ENCODE results near the gene UGT1A3. TPM values are rescaled to one million over a fixed set of nuclear protein-coding genes. Genes with fewer than 3 reads are reported as not detected.

Gene UGT1A3
- total and polyA plus RNA-seq, 7 experiments from 2014 or later, result not detected

DNA sequence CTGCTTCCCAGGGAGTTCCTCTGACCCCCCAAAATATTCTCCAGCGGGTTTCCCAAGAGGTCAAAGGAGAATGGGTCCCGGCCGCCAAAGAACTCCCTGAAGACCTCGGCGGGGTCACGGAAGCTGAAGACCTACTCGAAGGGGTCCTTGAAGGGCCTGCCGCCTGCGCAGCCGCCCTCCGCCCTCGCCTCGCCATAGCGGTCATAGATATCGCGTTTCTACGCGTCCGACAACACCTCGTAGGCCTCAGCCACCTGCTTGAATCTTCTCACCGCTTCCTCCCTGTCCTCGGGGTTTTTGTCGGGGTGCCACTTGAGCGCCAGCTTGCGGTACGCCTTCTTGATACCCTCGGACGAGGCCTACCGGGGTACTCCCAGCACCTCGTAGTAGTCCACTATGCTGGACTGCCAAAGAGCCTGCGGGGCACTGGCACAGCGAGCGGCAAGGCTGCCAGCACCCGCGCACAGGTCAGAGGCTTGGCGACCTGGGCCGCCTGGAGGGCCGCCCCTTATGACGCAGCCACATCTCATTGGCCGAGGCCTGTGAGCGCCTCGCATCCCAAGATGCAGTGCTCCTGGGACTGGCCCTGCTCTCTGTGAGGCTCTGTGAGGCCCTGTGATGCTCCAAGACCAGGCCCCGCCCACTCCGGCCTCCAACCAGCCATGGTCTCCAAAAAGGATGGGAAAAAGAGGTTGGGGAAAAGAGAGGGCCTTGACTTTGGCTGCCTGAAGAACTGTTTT lies 26.2 kb downstream of the UGT1A3 start:
- Histone ChIP-seq H3K9me3 (ENCODE audit: control insufficient read depth in 2 of 3, low read length in 3 of 3) (peaks cover 0 to 8% (median 0%) of the 10 kb centered on the region in 3 experiments), H3K4me3 (ENCODE audit: low read length) (no peak overlapping the region), H3K36me3 (ENCODE audit: control insufficient read depth in 2 of 3, insufficient read depth in 3 of 3, low read length in 3 of 3) (no peaks in the 10 kb centered on the region), H3K27ac (ENCODE audit: low read depth, low read length) (no peak overlapping the region), H3K27me3 (ENCODE audit: control insufficient read depth in 2 of 2, insufficient read depth in 2 of 2, low read length in 2 of 2) (no peaks in the 10 kb centered on the region), H3K4me1 (ENCODE audit: control insufficient read depth in 2 of 2, insufficient read depth in 2 of 2, low read length in 2 of 2) (no peaks in the 10 kb centered on the region)
- Mint-ChIP-seq H3K27ac (no peak overlapping the region), H3K9me3 (peaks cover 6 to 26% (median 13%) of the 10 kb centered on the region in 11 donors), H3K27me3 (peaks cover 0 to 12% (median 7%) of the 10 kb centered on the region in 5 donors), H3K36me3 (peaks cover 0 to 2% (median 0%) of the 10 kb centered on the region in 5 donors), H3K4me3 (no peak overlapping the region), H3K4me1 (no peaks in the 10 kb centered on the region)
- ChIA-PET CTCF (no interaction called here), POLR2A (no interaction called here)
- DNase-seq (no peak), ATAC-seq (no peak)
- intact Hi-C loops (cut with micrococcal nuclease), result no loop called here

DNA sequence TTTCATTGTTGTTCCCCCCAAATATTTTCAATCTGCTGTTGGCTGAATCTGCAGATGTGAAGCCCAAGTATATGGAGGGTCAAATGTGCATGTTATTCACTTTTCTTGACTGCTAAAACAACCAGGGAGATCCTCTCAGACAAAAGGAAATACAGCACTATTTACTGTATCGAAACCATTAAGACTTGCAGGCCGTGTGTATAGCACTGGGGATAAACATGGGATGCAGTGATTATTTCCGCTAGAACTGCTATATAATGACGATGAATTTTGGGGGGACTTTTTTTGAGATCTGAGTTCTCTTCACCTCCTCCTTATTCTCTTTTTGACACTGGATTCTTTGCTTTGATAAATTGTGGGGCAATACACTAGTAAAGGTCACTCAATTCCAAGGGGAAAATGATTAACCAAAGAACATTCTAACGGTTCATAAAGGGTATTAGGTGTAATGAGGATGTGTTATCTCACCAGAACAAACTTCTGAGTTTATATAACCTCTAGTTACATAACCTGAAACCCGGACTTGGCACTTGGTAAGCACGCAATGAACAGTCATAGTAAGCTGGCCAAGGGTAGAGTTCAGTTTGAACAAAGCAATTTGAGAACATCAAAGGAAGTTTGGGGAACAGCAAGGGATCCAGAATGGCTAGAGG lies 27.7 kb downstream of the UGT1A3 start:
- Histone ChIP-seq H3K4me1 (ENCODE audit: control insufficient read depth in 2 of 2, insufficient read depth in 2 of 2, low read length in 2 of 2) (no peaks in the 10 kb centered on the region), H3K27me3 (ENCODE audit: control insufficient read depth in 2 of 2, insufficient read depth in 2 of 2, low read length in 2 of 2) (no peaks in the 10 kb centered on the region), H3K4me3 (ENCODE audit: low read length) (no peak overlapping the region), H3K9me3 (ENCODE audit: control insufficient read depth in 2 of 3, low read length in 3 of 3) (no peaks in the 10 kb centered on the region), H3K36me3 (ENCODE audit: control insufficient read depth in 2 of 3, insufficient read depth in 3 of 3, low read length in 3 of 3) (no peaks in the 10 kb centered on the region), H3K27ac (ENCODE audit: low read depth, low read length) (no peak overlapping the region)
- Mint-ChIP-seq H3K27ac (no peak overlapping the region), H3K27me3 (peaks cover 0 to 12% (median 4%) of the 10 kb centered on the region in 5 donors), H3K9me3 (peaks cover 1 to 11% (median 4%) of the 10 kb centered on the region in 11 donors), H3K4me3 (no peak overlapping the region), H3K36me3 (no peaks in the 10 kb centered on the region), H3K4me1 (no peaks in the 10 kb centered on the region)
- ChIA-PET CTCF (no interaction called here), POLR2A (no interaction called here)
- DNase-seq (no peak), ATAC-seq (no peak)
- intact Hi-C loops (cut with micrococcal nuclease), result no loop called here

DNA sequence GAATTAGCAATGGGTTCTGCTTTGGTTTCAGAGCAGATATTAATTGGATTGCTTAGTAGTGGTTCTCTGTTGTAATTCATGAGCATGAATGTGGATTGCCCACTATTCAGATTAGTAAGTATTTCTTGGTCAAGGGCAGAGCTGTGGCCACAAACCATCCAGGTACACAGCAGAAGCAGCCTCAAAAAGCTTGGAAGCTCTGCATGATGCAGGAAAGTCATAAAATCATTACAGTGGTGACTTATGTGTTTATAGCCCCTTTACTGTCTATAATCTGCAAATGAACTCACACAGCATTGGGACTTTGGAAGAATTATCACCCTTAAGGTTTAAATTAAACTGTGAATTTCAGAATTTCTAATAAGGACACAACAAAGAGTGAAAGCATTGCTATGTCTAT lies 29.3 kb downstream of the UGT1A3 start:
- H3K4me1 ChIP-seq (ENCODE audit: control insufficient read depth in 2 of 2, insufficient read depth in 2 of 2, low read length in 2 of 2), result no peaks in the 10 kb centered on the region
- intact Hi-C loops (cut with micrococcal nuclease), result no loop called here
- H3K36me3 ChIP-seq (ENCODE audit: control insufficient read depth in 2 of 3, insufficient read depth in 3 of 3, low read length in 3 of 3), result no peaks in the 10 kb centered on the region
- ATAC-seq, result no peak
- no peak overlapping the region for H3K27ac ChIP-seq (ENCODE audit: low read depth, low read length)
- Mint-ChIP-seq H3K36me3 (no peaks in the 10 kb centered on the region), H3K27me3 (peaks cover 0 to 9% (median 2%) of the 10 kb centered on the region in 5 donors), H3K27ac (no peak overlapping the region), H3K4me1 (no peaks in the 10 kb centered on the region), H3K9me3 (peaks cover 0 to 3% (median 0%) of the 10 kb centered on the region in 11 donors), H3K4me3 (no peak overlapping the region)
- no peaks in the 10 kb centered on the region for H3K9me3 ChIP-seq (ENCODE audit: control insufficient read depth in 2 of 3, low read length in 3 of 3)
- no peak overlapping the region for H3K4me3 ChIP-seq (ENCODE audit: low read length)
- H3K27me3 ChIP-seq (ENCODE audit: control insufficient read depth in 2 of 2, insufficient read depth in 2 of 2, low read length in 2 of 2), result no peaks in the 10 kb centered on the region
- no peak for DNase-seq
- POLR2A ChIA-PET, result no interaction called here
- CTCF ChIA-PET, result no interaction called here

DNA sequence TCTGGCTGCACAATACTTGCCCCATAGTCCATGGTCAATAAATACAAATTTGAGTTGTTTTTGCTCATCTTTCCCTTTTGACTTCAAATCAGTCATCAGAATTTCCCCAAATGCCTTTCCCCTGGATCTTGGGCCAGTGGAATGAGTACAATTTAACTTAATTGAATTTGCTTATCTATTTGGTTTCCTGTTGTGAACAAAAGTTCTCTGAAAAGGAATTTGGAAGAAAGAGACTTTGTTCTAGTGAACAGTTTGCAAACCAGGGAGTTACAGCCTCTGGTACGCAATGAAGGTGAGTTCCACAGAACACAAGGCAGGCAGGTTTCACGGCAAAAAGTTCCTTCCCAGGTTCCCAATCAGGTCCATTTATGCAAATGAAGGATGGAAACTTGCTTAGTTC lies 30.0 kb downstream of the UGT1A3 start:
- Mint-ChIP-seq H3K4me3 (no peak overlapping the region), H3K9me3 (peaks cover 0 to 3% (median 0%) of the 10 kb centered on the region in 11 donors), H3K4me1 (no peaks in the 10 kb centered on the region), H3K27ac (no peak overlapping the region), H3K27me3 (peaks cover 3 to 16% (median 7%) of the 10 kb centered on the region in 5 donors), H3K36me3 (no peaks in the 10 kb centered on the region)
- DNase-seq, result no peak
- Histone ChIP-seq H3K4me3 (ENCODE audit: low read length) (no peak overlapping the region), H3K27ac (ENCODE audit: low read depth, low read length) (no peak overlapping the region), H3K9me3 (ENCODE audit: control insufficient read depth in 2 of 3, low read length in 3 of 3) (no peaks in the 10 kb centered on the region), H3K27me3 (ENCODE audit: control insufficient read depth in 2 of 2, insufficient read depth in 2 of 2, low read length in 2 of 2) (no peaks in the 10 kb centered on the region), H3K36me3 (ENCODE audit: control insufficient read depth in 2 of 3, insufficient read depth in 3 of 3, low read length in 3 of 3) (no peaks in the 10 kb centered on the region), H3K4me1 (ENCODE audit: control insufficient read depth in 2 of 2, insufficient read depth in 2 of 2, low read length in 2 of 2) (no peaks in the 10 kb centered on the region)
- POLR2A ChIA-PET, result no interaction called here
- no peak for ATAC-seq
- intact Hi-C loops (cut with micrococcal nuclease), result no loop called here
- CTCF ChIA-PET, result no interaction called here

DNA sequence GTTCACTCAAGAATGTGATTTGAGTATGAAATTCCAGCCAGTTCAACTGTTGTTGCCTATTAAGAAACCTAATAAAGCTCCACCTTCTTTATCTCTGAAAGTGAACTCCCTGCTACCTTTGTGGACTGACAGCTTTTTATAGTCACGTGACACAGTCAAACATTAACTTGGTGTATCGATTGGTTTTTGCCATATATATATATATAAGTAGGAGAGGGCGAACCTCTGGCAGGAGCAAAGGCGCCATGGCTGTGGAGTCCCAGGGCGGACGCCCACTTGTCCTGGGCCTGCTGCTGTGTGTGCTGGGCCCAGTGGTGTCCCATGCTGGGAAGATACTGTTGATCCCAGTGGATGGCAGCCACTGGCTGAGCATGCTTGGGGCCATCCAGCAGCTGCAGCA lies 31.2 kb downstream of the UGT1A3 start, which contains the start of gene UGT1A1:
UGT1A1 (plus strand) TSS at position 228 of the 400 bp plus-strand sequence; CDS start at position 246, 18 bp downstream.
- intact Hi-C loops (cut with micrococcal nuclease), result no loop called here
- no peaks in the 10 kb centered on the region for H3K27me3 ChIP-seq (ENCODE audit: control insufficient read depth in 2 of 2, insufficient read depth in 2 of 2, low read length in 2 of 2)
- DNase-seq, result no peak
- Mint-ChIP-seq H3K4me1 (no peaks in the 10 kb centered on the region), H3K27ac (no peak within 1 kb of the TSS), H3K4me3 (no peak within 1 kb of the TSS), H3K27me3 (peaks cover 9 to 20% (median 11%) of the 10 kb centered on the region in 5 donors), H3K9me3 (peaks cover 0 to 2% (median 0%) of the 10 kb centered on the region in 11 donors), H3K36me3 (no peaks in the 10 kb centered on the region)
- no peak within 1 kb of the TSS for H3K4me3 ChIP-seq (ENCODE audit: low read length)
- H3K36me3 ChIP-seq (ENCODE audit: control insufficient read depth in 2 of 3, insufficient read depth in 3 of 3, low read length in 3 of 3), result no peaks in the 10 kb centered on the region
- POLR2A ChIA-PET, result no interaction called here
- no peaks in the 10 kb centered on the region for H3K4me1 ChIP-seq (ENCODE audit: control insufficient read depth in 2 of 2, insufficient read depth in 2 of 2, low read length in 2 of 2)
- CTCF ChIA-PET, result no interaction called here
- no peaks in the 10 kb centered on the region for H3K9me3 ChIP-seq (ENCODE audit: control insufficient read depth in 2 of 3, low read length in 3 of 3)
- ATAC-seq, result no peak
- H3K27ac ChIP-seq (ENCODE audit: low read depth, low read length), result no peak within 1 kb of the TSS

DNA sequence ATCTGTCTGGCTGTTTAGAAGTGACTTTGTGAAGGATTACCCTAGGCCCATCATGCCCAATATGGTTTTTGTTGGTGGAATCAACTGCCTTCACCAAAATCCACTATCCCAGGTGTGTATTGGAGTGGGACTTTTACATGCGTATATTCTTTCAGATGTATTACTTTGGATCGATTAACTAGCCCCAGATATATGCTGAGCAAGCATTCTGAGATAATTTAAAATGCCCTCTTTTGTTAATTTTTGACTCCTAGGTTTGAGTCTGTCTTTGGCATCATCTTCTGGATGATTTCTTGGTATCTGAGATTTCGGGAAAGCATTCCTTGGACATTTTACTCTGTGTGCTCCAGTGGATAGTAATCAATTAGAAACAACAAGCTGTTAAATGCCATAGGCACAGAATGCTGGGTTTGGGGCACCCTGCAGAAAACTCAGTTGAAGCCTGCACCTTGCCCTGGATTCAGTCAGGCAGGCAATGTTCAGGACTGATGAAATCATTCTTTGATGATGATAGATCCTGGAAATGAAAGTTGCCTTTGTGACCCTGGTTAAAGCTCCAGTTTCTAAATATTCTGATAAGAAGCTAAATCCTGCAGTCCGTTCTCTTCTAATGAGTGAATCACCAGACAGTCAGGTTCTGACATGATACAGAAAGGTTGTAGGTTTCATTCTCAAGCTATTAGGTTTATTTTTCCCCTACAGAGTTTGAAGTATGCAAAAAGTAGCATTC lies 32.4 kb downstream of the UGT1A3 start:
- Histone ChIP-seq H3K4me3 (ENCODE audit: low read length) (no peak overlapping the region), H3K27ac (ENCODE audit: low read depth, low read length) (no peak overlapping the region), H3K4me1 (ENCODE audit: control insufficient read depth in 2 of 2, insufficient read depth in 2 of 2, low read length in 2 of 2) (no peaks in the 10 kb centered on the region), H3K9me3 (ENCODE audit: control insufficient read depth in 2 of 3, low read length in 3 of 3) (no peaks in the 10 kb centered on the region), H3K36me3 (ENCODE audit: control insufficient read depth in 2 of 3, insufficient read depth in 3 of 3, low read length in 3 of 3) (no peaks in the 10 kb centered on the region), H3K27me3 (ENCODE audit: control insufficient read depth in 2 of 2, insufficient read depth in 2 of 2, low read length in 2 of 2) (no peaks in the 10 kb centered on the region)
- Mint-ChIP-seq H3K27ac (no peak overlapping the region), H3K9me3 (peaks cover 0 to 3% (median 0%) of the 10 kb centered on the region in 11 donors), H3K4me3 (no peak overlapping the region), H3K4me1 (no peaks in the 10 kb centered on the region), H3K36me3 (no peaks in the 10 kb centered on the region), H3K27me3 (peaks cover 9 to 20% (median 16%) of the 10 kb centered on the region in 5 donors)
- intact Hi-C loops (cut with micrococcal nuclease), result no loop called here
- no peak for ATAC-seq
- no peak for DNase-seq
- POLR2A ChIA-PET, result no interaction called here
- CTCF ChIA-PET, result interaction anchor here (0.7 kb wide), 1 partner anchor 15 kb away, joined by 4 read pairs; no protein-coding TSS in a partner anchor

Measured in naive thymus-derived CD4-positive, alpha-beta T cell (primary cell).